Body of pancreas (tissue), 4 donors: ENCODE results near the gene KATNAL1.

ENCODE experiments used
- POLR2A ChIP-seq, 3 donors: fragments of 450-650 bp; IDR thresholded peaks; one replicate each; pipeline ENCODE4 v1.6.1; 2016; ENCODE audit warnings: antibody characterized with exemption in 3 of 3, mild to moderate bottlenecking in 2 of 3
- TF ChIP-seq, protein P1 (sequence below), 7 experiments: fragments of 450-650 bp in 4 of 7; fragments of 200-600 bp in 3 of 7; sonication (generic) in 3 of 7; IDR thresholded peaks; one replicate each; pipeline ENCODE4 v1.5.1; 2016 to 2019; ENCODE audit warnings: antibody characterized with exemption in 7 of 7

DNA sequence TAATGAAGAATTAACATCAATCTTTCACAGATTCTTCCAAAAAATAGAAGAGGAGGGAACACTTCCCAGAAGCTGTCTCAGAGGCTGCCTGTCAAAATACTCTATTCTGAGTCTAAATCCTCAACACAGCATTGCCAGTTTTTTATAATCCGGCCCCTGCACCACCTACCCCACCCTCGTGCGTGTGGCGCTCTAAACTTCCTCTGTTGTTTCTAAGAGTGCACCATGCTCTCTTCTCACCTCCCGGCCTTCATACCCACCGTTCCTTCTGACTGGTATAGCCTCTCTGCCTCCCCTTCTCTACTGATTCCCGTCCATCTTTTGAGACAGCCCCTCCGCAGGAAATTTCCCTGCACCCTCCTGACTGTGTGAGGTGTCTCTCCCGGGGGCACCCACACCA lies 136.8 kb downstream of the KATNAL1 start:
- TF ChIP-seq, protein P1, sequence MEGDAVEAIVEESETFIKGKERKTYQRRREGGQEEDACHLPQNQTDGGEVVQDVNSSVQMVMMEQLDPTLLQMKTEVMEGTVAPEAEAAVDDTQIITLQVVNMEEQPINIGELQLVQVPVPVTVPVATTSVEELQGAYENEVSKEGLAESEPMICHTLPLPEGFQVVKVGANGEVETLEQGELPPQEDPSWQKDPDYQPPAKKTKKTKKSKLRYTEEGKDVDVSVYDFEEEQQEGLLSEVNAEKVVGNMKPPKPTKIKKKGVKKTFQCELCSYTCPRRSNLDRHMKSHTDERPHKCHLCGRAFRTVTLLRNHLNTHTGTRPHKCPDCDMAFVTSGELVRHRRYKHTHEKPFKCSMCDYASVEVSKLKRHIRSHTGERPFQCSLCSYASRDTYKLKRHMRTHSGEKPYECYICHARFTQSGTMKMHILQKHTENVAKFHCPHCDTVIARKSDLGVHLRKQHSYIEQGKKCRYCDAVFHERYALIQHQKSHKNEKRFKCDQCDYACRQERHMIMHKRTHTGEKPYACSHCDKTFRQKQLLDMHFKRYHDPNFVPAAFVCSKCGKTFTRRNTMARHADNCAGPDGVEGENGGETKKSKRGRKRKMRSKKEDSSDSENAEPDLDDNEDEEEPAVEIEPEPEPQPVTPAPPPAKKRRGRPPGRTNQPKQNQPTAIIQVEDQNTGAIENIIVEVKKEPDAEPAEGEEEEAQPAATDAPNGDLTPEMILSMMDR (IDR thresholded peaks at IDR 0.05): no peak
- TF ChIP-seq POLR2A (IDR thresholded peaks at IDR 0.05): no peak
